OCI-LY1 (cell line): Measurements from ENCODE around the gene ANKRD11.
"Not testable (repeated sequence)": the region's sequence is repeated elsewhere in the genome, so short reads cannot be mapped to it uniquely, and the experiment has no call there.

Experiments used
- CTCF ChIP-seq: fragments of 200-600 bp; sonication (generic), shearing (Covaris generic); IDR thresholded peaks from 2 replicates; pipeline ENCODE4 v1.5.1; 2017; ENCODE audit warnings: mild to moderate bottlenecking, antibody characterized with exemption, low read length, moderate library complexity, mixed read lengths
- EZH2 ChIP-seq: fragments of 200-600 bp; sonication (generic), shearing (Covaris generic); IDR thresholded peaks from 2 replicates; pipeline ENCODE4 v1.8.0; 2017; ENCODE audit warnings: borderline replicate concordance, mixed run types, mild to moderate bottlenecking, antibody characterized with exemption, low read length, moderate library complexity, mixed read lengths

GRCh38 chr16:89299357-89300111 lies 190.8 kb downstream of the ANKRD11 start:
- not testable (repeated sequence) for TF ChIP-seq CTCF, EZH2
